ENCODE measurements around the gene TAF1D.

DNA sequence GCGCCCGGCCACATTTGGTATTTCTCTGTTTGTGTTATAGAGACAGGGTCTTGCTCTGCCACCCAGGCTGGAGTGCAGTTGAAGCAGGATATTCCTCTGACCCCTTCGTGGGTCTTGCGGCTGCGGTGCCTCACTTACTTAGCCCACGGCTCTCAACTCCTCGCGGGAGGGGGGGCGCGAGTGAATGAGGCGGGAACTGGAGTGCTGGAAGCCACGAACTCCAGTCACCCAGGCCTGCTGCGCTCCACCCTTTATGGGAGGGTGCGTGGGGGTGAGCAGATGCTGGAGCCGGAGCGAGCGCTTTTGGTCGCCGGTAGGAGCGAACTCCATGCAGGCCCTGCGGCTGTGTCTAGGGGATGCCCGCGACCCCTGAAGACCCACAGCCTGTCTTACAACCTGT is 2.0 kb upstream of the TAF1D start:
- TF ChIP-seq, protein P1, sequence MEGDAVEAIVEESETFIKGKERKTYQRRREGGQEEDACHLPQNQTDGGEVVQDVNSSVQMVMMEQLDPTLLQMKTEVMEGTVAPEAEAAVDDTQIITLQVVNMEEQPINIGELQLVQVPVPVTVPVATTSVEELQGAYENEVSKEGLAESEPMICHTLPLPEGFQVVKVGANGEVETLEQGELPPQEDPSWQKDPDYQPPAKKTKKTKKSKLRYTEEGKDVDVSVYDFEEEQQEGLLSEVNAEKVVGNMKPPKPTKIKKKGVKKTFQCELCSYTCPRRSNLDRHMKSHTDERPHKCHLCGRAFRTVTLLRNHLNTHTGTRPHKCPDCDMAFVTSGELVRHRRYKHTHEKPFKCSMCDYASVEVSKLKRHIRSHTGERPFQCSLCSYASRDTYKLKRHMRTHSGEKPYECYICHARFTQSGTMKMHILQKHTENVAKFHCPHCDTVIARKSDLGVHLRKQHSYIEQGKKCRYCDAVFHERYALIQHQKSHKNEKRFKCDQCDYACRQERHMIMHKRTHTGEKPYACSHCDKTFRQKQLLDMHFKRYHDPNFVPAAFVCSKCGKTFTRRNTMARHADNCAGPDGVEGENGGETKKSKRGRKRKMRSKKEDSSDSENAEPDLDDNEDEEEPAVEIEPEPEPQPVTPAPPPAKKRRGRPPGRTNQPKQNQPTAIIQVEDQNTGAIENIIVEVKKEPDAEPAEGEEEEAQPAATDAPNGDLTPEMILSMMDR (IDR thresholded peaks at IDR 0.05), result no peak
- TF ChIP-seq POLR2A (IDR thresholded peaks at IDR 0.05), result no peak

Data from adrenal gland (tissue), 5 donors.